ENCODE results near the gene ZNF593OS.

- TF ChIP-seq EP300 (IDR thresholded peaks at IDR 0.05) (no peak), POLR2A (IDR thresholded peaks at IDR 0.05) (no peak)
These were observed 47.0 kb downstream of the ZNF593OS start for GRCh38 chr1:26124418-26125331.

All from tibial nerve (tissue), 3 donors.